Mesenchymal stem cell (in vitro differentiated cells and primary cell): ENCODE measurements around the gene AKAP8L.

ENCODE experiments used
- DNase-seq: peaks from one replicate; pipeline ENCODE4 v3.0.0-alpha.2; 2013
- H2AFZ ChIP-seq: one replicate; pipeline ENCODE4 v1.6.1; 2013; ENCODE audit warnings: low read depth, mild to moderate bottlenecking, control low read depth, inconsistent platforms, low read length, moderate library complexity
- H2AK5ac ChIP-seq: 2 replicates; pipeline ENCODE4 v1.6.1; 2013; ENCODE audit warnings: low read length, moderate library complexity, mild to moderate bottlenecking, inconsistent platforms; ENCODE audit not compliant: severe bottlenecking
- H2BK120ac ChIP-seq: one replicate; pipeline ENCODE4 v1.6.1; 2013; ENCODE audit warnings: low read depth, mild to moderate bottlenecking, inconsistent platforms, low read length, moderate library complexity
- H2BK12ac ChIP-seq, 2 experiments: one replicate each; pipeline ENCODE4 v1.6.1; 2013; ENCODE audit warnings: inconsistent platforms in 2 of 2, low read length in 2 of 2, mild to moderate bottlenecking in 2 of 2, moderate library complexity in 2 of 2, control low read depth in 1 of 2
- H2BK15ac ChIP-seq: one replicate; pipeline ENCODE4 v1.6.1; 2013; ENCODE audit warnings: mild to moderate bottlenecking, low read depth, inconsistent platforms; ENCODE audit not compliant: poor library complexity, severe bottlenecking
- H2BK5ac ChIP-seq: 2 replicates; pipeline ENCODE4 v1.6.1; 2013; ENCODE audit warnings: low read depth, mild to moderate bottlenecking, low read length, control low read depth, inconsistent platforms; ENCODE audit not compliant: poor library complexity, severe bottlenecking
- H3K14ac ChIP-seq, 2 experiments: one replicate each; pipeline ENCODE4 v1.6.1; 2013; ENCODE audit warnings: inconsistent platforms in 2 of 2, low read length in 2 of 2, control low read depth in 1 of 2, mild to moderate bottlenecking in 1 of 2, moderate library complexity in 1 of 2
- H3K18ac ChIP-seq, 2 experiments: one replicate each; pipeline ENCODE4 v1.6.1; 2013; ENCODE audit warnings: inconsistent platforms in 2 of 2, low read length in 2 of 2, control low read depth in 1 of 2, low read depth in 1 of 2, mild to moderate bottlenecking in 1 of 2
- H3K23ac ChIP-seq, 2 experiments: one replicate each; pipeline ENCODE4 v1.6.1; 2013; ENCODE audit warnings: inconsistent platforms in 2 of 2, low read length in 2 of 2, mild to moderate bottlenecking in 2 of 2, moderate library complexity in 2 of 2, control low read depth in 1 of 2
- H3K27ac ChIP-seq: 2 replicates; pipeline ENCODE4 v1.5.1; 2013; ENCODE audit warnings: mild to moderate bottlenecking, moderate library complexity, low read length, control low read depth, inconsistent platforms; ENCODE audit not compliant: poor library complexity, severe bottlenecking
- H3K27me3 ChIP-seq, 2 experiments: 2 replicates each; pipeline versions ENCODE4 v1.6.1 to v1.7.0; 2013; ENCODE audit warnings: low read length in 2 of 2, mild to moderate bottlenecking in 2 of 2, moderate library complexity in 2 of 2, control low read depth in 1 of 2, inconsistent platforms in 1 of 2; ENCODE audit not compliant: control insufficient read depth in 1 of 2, insufficient read depth in 1 of 2
- H3K36me3 ChIP-seq, 2 experiments: 2 replicates each; pipeline versions ENCODE4 v1.6.1 to v1.7.0; 2013; ENCODE audit warnings: low read length in 2 of 2, control low read depth in 1 of 2, inconsistent platforms in 1 of 2, low read depth in 1 of 2, mild to moderate bottlenecking in 1 of 2; ENCODE audit not compliant: insufficient read depth in 2 of 2, control insufficient read depth in 1 of 2
- H3K4ac ChIP-seq, 2 experiments: one replicate each; pipeline ENCODE4 v1.6.1; 2013; ENCODE audit warnings: inconsistent platforms in 2 of 2, low read length in 2 of 2, mild to moderate bottlenecking in 2 of 2, moderate library complexity in 2 of 2, control low read depth in 1 of 2, low read depth in 1 of 2
- H3K4me1 ChIP-seq: 2 replicates; pipeline ENCODE4 v1.6.1; 2013; ENCODE audit warnings: low read depth, low read length, control low read depth; ENCODE audit not compliant: control insufficient read depth, insufficient read depth
- H3K4me2 ChIP-seq: 2 replicates; pipeline ENCODE4 v1.6.1; 2013; ENCODE audit warnings: low read length, mild to moderate bottlenecking, inconsistent platforms; ENCODE audit not compliant: poor library complexity, severe bottlenecking
- H3K4me3 ChIP-seq, 2 experiments: 2 replicates each; pipeline versions ENCODE4 v1.5.1 to v1.7.0; 2013; ENCODE audit warnings: low read length in 2 of 2, mild to moderate bottlenecking in 2 of 2, control low read depth in 1 of 2, low read depth in 1 of 2; ENCODE audit not compliant: insufficient read depth in 1 of 2
- H3K79me1 ChIP-seq: replicated peaks from 2 replicates; pipeline ENCODE4 v1.6.1; 2013; ENCODE audit warnings: mild to moderate bottlenecking, control low read depth, low read length, inconsistent platforms; ENCODE audit not compliant: poor library complexity, severe bottlenecking
- H3K9ac ChIP-seq: 2 replicates; pipeline ENCODE4 v1.7.0; 2013; ENCODE audit warnings: mild to moderate bottlenecking, low read length, moderate library complexity
- H3K9me3 ChIP-seq: 2 replicates; pipeline ENCODE4 v1.7.0; 2013; ENCODE audit warnings: mild to moderate bottlenecking, low read length; ENCODE audit not compliant: control insufficient read depth
- H4K8ac ChIP-seq: one replicate; pipeline ENCODE4 v1.6.1; 2013; ENCODE audit warnings: inconsistent platforms, mild to moderate bottlenecking, low read length, moderate library complexity
- H4K91ac ChIP-seq: one replicate; pipeline ENCODE4 v1.6.1; 2013; ENCODE audit warnings: mild to moderate bottlenecking, low read length, inconsistent platforms
- WGBS: methylation state at CpG from one replicate; pipeline ENCODE4 v1.1.7; 2013; ENCODE audit warnings: mixed read lengths; 5-methylcytosine and 5-hydroxymethylcytosine counted together

AKAP8L gene

DNA sequence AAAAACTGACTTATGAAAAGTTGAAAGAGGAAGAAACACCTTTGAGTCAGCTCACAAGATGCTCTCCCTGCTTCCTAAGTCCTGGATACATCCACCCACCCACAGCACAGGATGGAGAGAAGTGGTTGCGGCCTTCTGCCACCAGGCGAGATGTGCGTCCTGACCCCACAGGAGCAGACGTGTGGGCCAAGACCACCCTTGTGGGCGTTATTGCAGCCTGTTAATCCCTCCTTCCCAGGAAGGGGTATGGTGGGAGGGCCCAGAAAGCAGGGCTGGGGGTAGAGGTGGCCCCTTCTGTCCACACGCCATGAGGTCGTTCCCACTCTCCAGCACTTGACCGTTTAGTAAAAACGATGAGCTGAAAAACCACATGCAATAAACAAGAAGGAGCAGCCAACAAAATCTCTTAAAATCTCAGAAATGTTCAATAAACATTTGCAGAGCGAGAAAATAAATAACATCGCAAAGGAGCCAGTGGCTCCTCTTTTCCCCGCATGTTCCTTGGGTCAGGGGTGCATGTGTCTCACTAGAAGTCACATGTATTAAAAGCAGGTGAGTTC, 2.4 kb upstream of the AKAP8L start:
- Histone ChIP-seq H2BK5ac (no peak overlapping the region), H2AFZ (no peak overlapping the region), H3K4me3 (no peak overlapping the region), H3K9ac (no peak overlapping the region), H2BK15ac (no peak overlapping the region), H3K79me1 (peaks cover 33% of the 10 kb centered on the region), H3K14ac (no peak overlapping the region), H2BK12ac (no peak overlapping the region), H2AK5ac (no peak overlapping the region), H3K18ac (no peak overlapping the region), H4K8ac (no peak overlapping the region), H3K9me3 (peaks cover 8% of the 10 kb centered on the region), H3K27ac (no peak overlapping the region), H2BK120ac (no peak overlapping the region), H4K91ac (no peak overlapping the region), H3K4me1 (peaks cover 7% of the 10 kb centered on the region), H3K4ac (no peak overlapping the region), H3K4me2 (no peak overlapping the region), H3K36me3 (peaks cover 52 to 57% of the 10 kb centered on the region in 2 experiments), H3K23ac (no peak overlapping the region), H3K27me3 (no peaks in the 10 kb centered on the region)
- 82% methylated on average over 12 of the region's 12 CpGs for WGBS
- no peak for DNase-seq

DNA sequence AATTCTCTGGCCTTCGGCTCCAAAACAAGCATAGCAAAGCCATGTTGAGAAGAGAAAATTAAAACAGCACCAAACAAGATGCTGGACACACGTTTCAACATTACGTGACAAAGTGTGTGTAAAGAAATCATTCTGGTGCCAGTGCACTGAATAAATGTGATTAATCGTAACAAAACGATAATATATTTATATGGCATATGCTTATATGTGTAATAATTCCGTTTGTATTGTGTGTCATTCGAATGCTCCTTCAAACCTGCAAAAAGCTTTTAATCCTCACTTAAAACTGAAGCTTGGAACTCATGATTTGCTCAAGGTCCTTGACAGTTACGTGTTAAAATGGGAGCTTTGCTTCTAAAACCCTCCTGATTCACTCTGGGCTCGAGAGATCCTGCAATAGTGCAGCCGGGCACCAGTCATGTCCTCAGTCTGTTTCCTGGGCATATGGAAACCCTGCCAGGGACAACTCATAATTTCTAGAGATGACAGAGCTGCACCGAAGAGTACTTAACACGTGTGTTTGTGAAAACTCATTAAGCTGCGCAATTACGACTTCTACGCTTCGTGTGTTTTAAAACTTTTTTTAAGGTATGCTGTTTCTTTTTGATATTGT, 731 bp upstream of the AKAP8L start:
- H4K8ac ChIP-seq: no peak overlapping the region
- H3K27me3 ChIP-seq: no peaks in the 10 kb centered on the region
- H3K4me3 ChIP-seq: peak overlapping the region in 1 of 2 experiments; percentile 91
- no peak overlapping the region for H2BK120ac ChIP-seq
- H3K9ac ChIP-seq: peak overlapping the region; percentile 92
- no peak overlapping the region for H2AFZ ChIP-seq
- no peak overlapping the region for H3K14ac ChIP-seq
- H2BK5ac ChIP-seq: no peak overlapping the region
- peaks cover 48% of the 10 kb centered on the region in 2 experiments for H3K36me3 ChIP-seq
- no peak overlapping the region for H3K18ac ChIP-seq
- H3K27ac ChIP-seq: no peak overlapping the region
- 62% methylated on average over 12 of the region's 16 CpGs for WGBS
- H2BK15ac ChIP-seq: no peak overlapping the region
- no peak overlapping the region for H2BK12ac ChIP-seq
- no peak overlapping the region for H2AK5ac ChIP-seq
- H3K23ac ChIP-seq: no peak overlapping the region
- peaks cover 19% of the 10 kb centered on the region for H3K79me1 ChIP-seq
- no peak overlapping the region for H3K4ac ChIP-seq
- H3K4me2 ChIP-seq: peak overlapping the region; percentile 62
- H3K9me3 ChIP-seq: peaks cover 8% of the 10 kb centered on the region
- DNase-seq: no peak
- H4K91ac ChIP-seq: no peak overlapping the region
- peaks cover 7% of the 10 kb centered on the region for H3K4me1 ChIP-seq

DNA sequence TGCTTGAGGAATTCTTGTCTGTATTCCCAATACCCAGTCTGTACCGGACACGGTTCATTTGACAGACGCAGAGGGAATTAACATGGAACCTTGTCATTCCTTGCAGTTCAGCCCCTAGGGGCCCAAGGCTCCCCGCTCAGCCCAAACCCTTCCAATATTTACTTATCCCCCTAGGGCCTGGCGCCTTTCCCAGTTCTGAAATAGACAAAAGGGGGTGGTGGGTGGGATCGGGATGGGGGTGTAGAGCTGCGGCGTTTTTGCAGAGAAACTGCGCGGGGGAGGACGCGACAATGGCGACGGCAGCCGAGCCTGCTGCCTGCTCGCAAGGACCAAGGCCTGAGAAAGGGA, 583 bp downstream of the AKAP8L start:
- Histone ChIP-seq H2BK12ac (peak overlapping the region in 1 of 2 experiments; percentile 3), H3K27me3 (no peaks in the 10 kb centered on the region), H3K23ac (peak overlapping the region; percentile 86 to 100), H4K91ac (peak overlapping the region; percentile 95), H2AK5ac (peak overlapping the region; percentile 88), H3K36me3 (peaks cover 36 to 40% of the 10 kb centered on the region in 2 experiments), H3K4me1 (peaks cover 10% of the 10 kb centered on the region), H3K18ac (peak overlapping the region; percentile 89 to 97), H3K4me3 (peak overlapping the region; percentile 78 to 91), H3K9me3 (peaks cover 5% of the 10 kb centered on the region), H3K27ac (peak overlapping the region; percentile 87), H2BK5ac (peak overlapping the region; percentile 68), H3K4ac (peak overlapping the region; percentile 95 to 98), H3K9ac (peak overlapping the region; percentile 96), H3K79me1 (peaks cover 8% of the 10 kb centered on the region), H2BK15ac (peak overlapping the region; percentile 74), H3K4me2 (peak overlapping the region; percentile 69), H4K8ac (peak overlapping the region; percentile 98), H2AFZ (peak overlapping the region; percentile 7), H3K14ac (peak overlapping the region in 1 of 2 experiments; percentile 37), H2BK120ac (peak overlapping the region; percentile 68)
- 0% methylated on average over 15 of the region's 16 CpGs for WGBS
- no peak for DNase-seq

DNA sequence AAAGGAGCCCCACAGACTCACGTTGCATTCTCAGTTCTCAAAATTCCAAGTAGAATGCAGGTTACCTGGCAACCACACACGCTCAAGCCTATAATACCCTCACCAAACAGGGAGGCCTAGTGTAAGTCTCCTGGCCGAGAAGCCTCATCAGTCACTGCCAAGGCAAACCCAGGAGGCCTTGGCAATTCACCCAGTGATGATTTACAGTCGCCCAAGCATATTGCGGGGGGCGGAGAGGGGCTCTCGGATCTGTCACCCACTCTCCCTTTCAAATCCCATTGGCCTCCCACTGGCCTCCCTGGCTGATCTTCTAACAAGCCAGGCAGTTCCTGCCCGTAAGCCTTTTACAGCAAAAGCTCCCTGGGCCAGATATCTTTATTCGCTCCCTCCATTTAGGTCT, 1.1 kb downstream of the AKAP8L start:
- Histone ChIP-seq H2BK5ac (no peak overlapping the region), H3K27me3 (no peaks in the 10 kb centered on the region), H2AK5ac (no peak overlapping the region), H4K8ac (no peak overlapping the region), H3K9ac (peak overlapping the region; percentile 96), H3K9me3 (no peaks in the 10 kb centered on the region), H3K4ac (no peak overlapping the region), H3K14ac (peak overlapping the region in 1 of 2 experiments; percentile 41), H3K23ac (peak overlapping the region in 1 of 2 experiments; percentile 38), H2BK12ac (no peak overlapping the region), H4K91ac (no peak overlapping the region), H3K4me1 (peaks cover 10% of the 10 kb centered on the region), H3K36me3 (peaks cover 35% of the 10 kb centered on the region in 2 experiments), H3K4me3 (peak overlapping the region; percentile 78 to 91), H2AFZ (no peak overlapping the region), H2BK15ac (peak overlapping the region; percentile 0), H3K4me2 (peak overlapping the region; percentile 69), H3K18ac (peak overlapping the region in 1 of 2 experiments; percentile 89), H3K27ac (peak overlapping the region; percentile 87), H3K79me1 (peaks cover 3% of the 10 kb centered on the region), H2BK120ac (no peak overlapping the region)
- WGBS: 23% methylated on average over 9 of the region's 9 CpGs
- no peak for DNase-seq
